GM12878 (cell line): ENCODE data around the gene UNC45B. TPM values are rescaled to one million over a fixed set of nuclear protein-coding genes. Genes with fewer than 3 reads are reported as not detected.

Experiments
- CBFB ChIP-seq: IDR thresholded peaks from 2 replicates; pipeline ENCODE4 v1.6.1; 2016; ENCODE audit warnings: antibody characterized with exemption, low read depth
- FOS ChIP-seq: IDR thresholded peaks from 3 replicates; pipeline ENCODE4 v1.6.1; 2011; ENCODE audit warnings: borderline replicate concordance; ENCODE audit not compliant: insufficient read length; ENCODE audit errors: extremely low read depth
- GABPA ChIP-seq: IDR thresholded peaks from 2 replicates; pipeline ENCODE4 v1.6.1; 2014; ENCODE audit warnings: antibody characterized with exemption, low read depth, mild to moderate bottlenecking, inconsistent platforms
- IRF4 ChIP-seq: IDR thresholded peaks from 2 replicates; pipeline ENCODE4 v1.6.1; 2011; ENCODE audit warnings: low read depth, low read length
- MTA2 ChIP-seq: fragments of 450-650 bp; IDR thresholded peaks from 2 replicates; pipeline ENCODE4 v1.6.1; 2016; ENCODE audit warnings: low read depth, mild to moderate bottlenecking, moderate library complexity
- MXI1 ChIP-seq: fragments of 150-350 bp; IDR thresholded peaks from 2 replicates; pipeline ENCODE4 v1.6.1; 2011; ENCODE audit warnings: low read depth, mild to moderate bottlenecking, inconsistent platforms, low read length, improper control_type of control experiment
- RAD21 ChIP-seq: IDR thresholded peaks from 2 replicates; pipeline ENCODE4 v1.6.1; 2011; ENCODE audit warnings: mild to moderate bottlenecking, low read depth, low read length, moderate library complexity; ENCODE audit not compliant: insufficient read depth
- RUNX3 ChIP-seq: IDR thresholded peaks from 2 replicates; pipeline ENCODE4 v1.6.1; 2012; ENCODE audit warnings: low read length, inconsistent platforms
- SPI1 ChIP-seq: IDR thresholded peaks from 2 replicates; pipeline ENCODE4 v1.6.1; 2011; ENCODE audit warnings: low read depth, mild to moderate bottlenecking, low read length, moderate library complexity, borderline replicate concordance; ENCODE audit not compliant: insufficient read depth
- TCF7 ChIP-seq: IDR thresholded peaks from 2 replicates; pipeline ENCODE4 v1.6.1; 2014; ENCODE audit warnings: antibody characterized with exemption, borderline replicate concordance
- WRNIP1 ChIP-seq: IDR thresholded peaks from 2 replicates; pipeline ENCODE4 v1.6.1; 2011; ENCODE audit warnings: low read depth, low read length, improper control_type of control experiment, borderline replicate concordance
- ZNF207 ChIP-seq: fragments of 450-650 bp; IDR thresholded peaks from 2 replicates; pipeline ENCODE4 v1.6.1; 2014; ENCODE audit warnings: antibody characterized with exemption, mild to moderate bottlenecking, borderline replicate concordance
- polyA plus RNA-seq, 11 experiments: library from polyadenylated mRNA; depleted of rRNA in 4 of 11; unstranded in 6 of 11; stranded (reverse) in 5 of 11; fragments of >200 nt; fragmentation: Nextera tagmentation in 4 of 11; fragmentation: Illumina TruSeq in 1 of 11; extraction: Ambion mirVana in 4 of 11; extraction: Trizol in 1 of 11; gene quantifications; 1 replicate in 1 of 11; 2 replicates in 10 of 11; pipeline versions ENCODE4 v1.2.1 to v1.2.3, GENCODE V29; 2011 to 2016; ENCODE audit warnings: inconsistent platforms in 2 of 11, missing spikeins in 2 of 11, low read depth in 1 of 11
- total RNA-seq, 4 experiments: library from RNA; depleted of rRNA in 3 of 4; stranded (reverse); fragments of >200 nt in 3 of 4; fragmentation: Illumina TruSeq in 1 of 4; extraction: Trizol in 1 of 4; gene quantifications; 2 replicates each; pipeline versions ENCODE4 v1.2.1 to v1.2.3, GENCODE V29; 2013 to 2021
- TF ChIP-seq, protein P1 (sequence below): fragments of 150-350 bp; IDR thresholded peaks from 2 replicates; pipeline ENCODE4 v1.6.1; 2014; ENCODE audit warnings: mild to moderate bottlenecking, low read depth, low read length
- TF ChIP-seq, protein P2 (sequence below): IDR thresholded peaks from 2 replicates; pipeline ENCODE4 v1.6.1; 2012; ENCODE audit warnings: low read depth, low read length, improper control_type of control experiment
- TF ChIP-seq, protein P3 (sequence below): fragments of 450-650 bp; IDR thresholded peaks from 2 replicates; pipeline ENCODE4 v1.6.1; 2017; ENCODE audit warnings: mild to moderate bottlenecking
- TF ChIP-seq, protein P4 (sequence below): fragments of 450-650 bp; IDR thresholded peaks from 2 replicates; pipeline ENCODE4 v1.6.1; 2017; ENCODE audit warnings: low read depth, mild to moderate bottlenecking, moderate library complexity
- TF ChIP-seq, protein P5 (sequence below): IDR thresholded peaks from 2 replicates; pipeline ENCODE4 v1.6.1; 2012; ENCODE audit warnings: low read length, inconsistent platforms
- TF ChIP-seq, protein P6 (sequence below): fragments of 450-650 bp; formaldehyde crosslinking; IDR thresholded peaks from 2 replicates; pipeline ENCODE4 v1.5.0; 2022; ENCODE audit warnings: mild to moderate bottlenecking, missing genetic modification characterization

The UNC45B gene
- total and polyA plus RNA-seq, 10 of the 15 experiments (the other 5 are each of a cell fraction or from before 2014, with no cell fraction given), result 0.03 TPM; not detected in 9

DNA sequence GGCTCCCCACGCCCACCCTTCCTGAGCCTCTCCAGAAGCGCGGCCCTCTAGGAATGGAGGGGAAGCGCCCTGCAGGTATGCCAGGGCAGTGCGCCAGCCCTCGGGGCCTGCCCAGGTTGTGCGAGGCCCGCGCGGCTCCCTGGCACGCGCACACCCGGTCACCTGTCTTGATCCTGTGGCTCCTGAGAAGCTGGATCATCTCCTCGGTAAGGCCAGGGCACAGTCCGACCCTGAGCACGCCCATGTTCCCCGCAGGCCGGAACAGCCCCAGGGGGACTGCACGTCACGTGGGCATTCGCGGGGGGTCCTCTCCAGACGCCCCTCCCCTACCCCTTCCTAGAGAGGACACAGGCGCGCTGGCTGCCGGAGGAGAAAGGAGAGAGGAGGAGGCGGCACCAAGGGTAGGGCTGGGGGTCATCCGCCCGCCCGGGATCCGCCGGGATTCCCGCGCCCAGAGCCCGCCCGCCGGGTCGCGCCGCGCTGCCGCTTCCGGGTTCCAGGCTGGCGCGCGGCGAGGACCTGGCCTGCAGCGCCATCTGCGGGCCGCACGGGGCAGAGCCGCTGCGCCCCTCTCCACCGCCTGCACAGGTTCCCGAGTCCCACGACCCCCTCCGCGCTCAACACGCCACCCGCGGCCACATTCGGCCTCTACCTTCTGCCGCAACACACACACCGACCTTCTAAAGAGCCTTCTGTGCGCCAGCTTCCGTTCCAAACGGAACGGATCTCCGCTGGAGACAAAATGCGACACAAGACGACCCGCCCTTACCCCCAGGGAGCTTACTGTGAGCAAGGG lies 28.0 kb upstream of the UNC45B start, which contains the start of gene RAD51D (continued):
- TF ChIP-seq, protein P1, sequence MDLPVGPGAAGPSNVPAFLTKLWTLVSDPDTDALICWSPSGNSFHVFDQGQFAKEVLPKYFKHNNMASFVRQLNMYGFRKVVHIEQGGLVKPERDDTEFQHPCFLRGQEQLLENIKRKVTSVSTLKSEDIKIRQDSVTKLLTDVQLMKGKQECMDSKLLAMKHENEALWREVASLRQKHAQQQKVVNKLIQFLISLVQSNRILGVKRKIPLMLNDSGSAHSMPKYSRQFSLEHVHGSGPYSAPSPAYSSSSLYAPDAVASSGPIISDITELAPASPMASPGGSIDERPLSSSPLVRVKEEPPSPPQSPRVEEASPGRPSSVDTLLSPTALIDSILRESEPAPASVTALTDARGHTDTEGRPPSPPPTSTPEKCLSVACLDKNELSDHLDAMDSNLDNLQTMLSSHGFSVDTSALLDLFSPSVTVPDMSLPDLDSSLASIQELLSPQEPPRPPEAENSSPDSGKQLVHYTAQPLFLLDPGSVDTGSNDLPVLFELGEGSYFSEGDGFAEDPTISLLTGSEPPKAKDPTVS, result no peak
- TF ChIP-seq WRNIP1, result no peak
- TF ChIP-seq, protein P2, sequence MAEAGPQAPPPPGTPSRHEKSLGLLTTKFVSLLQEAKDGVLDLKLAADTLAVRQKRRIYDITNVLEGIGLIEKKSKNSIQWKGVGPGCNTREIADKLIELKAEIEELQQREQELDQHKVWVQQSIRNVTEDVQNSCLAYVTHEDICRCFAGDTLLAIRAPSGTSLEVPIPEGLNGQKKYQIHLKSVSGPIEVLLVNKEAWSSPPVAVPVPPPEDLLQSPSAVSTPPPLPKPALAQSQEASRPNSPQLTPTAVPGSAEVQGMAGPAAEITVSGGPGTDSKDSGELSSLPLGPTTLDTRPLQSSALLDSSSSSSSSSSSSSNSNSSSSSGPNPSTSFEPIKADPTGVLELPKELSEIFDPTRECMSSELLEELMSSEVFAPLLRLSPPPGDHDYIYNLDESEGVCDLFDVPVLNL, result peak; percentile 66; the same call in 1 of the 2 replicates
- no peak for TF ChIP-seq TCF7
- TF ChIP-seq, protein P3, sequence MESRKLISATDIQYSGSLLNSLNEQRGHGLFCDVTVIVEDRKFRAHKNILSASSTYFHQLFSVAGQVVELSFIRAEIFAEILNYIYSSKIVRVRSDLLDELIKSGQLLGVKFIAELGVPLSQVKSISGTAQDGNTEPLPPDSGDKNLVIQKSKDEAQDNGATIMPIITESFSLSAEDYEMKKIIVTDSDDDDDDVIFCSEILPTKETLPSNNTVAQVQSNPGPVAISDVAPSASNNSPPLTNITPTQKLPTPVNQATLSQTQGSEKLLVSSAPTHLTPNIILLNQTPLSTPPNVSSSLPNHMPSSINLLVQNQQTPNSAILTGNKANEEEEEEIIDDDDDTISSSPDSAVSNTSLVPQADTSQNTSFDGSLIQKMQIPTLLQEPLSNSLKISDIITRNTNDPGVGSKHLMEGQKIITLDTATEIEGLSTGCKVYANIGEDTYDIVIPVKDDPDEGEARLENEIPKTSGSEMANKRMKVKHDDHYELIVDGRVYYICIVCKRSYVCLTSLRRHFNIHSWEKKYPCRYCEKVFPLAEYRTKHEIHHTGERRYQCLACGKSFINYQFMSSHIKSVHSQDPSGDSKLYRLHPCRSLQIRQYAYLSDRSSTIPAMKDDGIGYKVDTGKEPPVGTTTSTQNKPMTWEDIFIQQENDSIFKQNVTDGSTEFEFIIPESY, result no peak
- 0 out of 2 replicates have a peak, but pooled peaks have one; percentile 83 for TF ChIP-seq ZNF207
- TF ChIP-seq RAD21, result peak; percentile 83
- no peak for TF ChIP-seq CBFB
- no peak for TF ChIP-seq MTA2
- TF ChIP-seq IRF4, result no peak; the same call in 1 of the 2 replicates
- peak; percentile 86 for TF ChIP-seq MXI1
- TF ChIP-seq, protein P4, sequence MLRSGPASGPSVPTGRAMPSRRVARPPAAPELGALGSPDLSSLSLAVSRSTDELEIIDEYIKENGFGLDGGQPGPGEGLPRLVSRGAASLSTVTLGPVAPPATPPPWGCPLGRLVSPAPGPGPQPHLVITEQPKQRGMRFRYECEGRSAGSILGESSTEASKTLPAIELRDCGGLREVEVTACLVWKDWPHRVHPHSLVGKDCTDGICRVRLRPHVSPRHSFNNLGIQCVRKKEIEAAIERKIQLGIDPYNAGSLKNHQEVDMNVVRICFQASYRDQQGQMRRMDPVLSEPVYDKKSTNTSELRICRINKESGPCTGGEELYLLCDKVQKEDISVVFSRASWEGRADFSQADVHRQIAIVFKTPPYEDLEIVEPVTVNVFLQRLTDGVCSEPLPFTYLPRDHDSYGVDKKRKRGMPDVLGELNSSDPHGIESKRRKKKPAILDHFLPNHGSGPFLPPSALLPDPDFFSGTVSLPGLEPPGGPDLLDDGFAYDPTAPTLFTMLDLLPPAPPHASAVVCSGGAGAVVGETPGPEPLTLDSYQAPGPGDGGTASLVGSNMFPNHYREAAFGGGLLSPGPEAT, result no peak
- TF ChIP-seq, protein P5, sequence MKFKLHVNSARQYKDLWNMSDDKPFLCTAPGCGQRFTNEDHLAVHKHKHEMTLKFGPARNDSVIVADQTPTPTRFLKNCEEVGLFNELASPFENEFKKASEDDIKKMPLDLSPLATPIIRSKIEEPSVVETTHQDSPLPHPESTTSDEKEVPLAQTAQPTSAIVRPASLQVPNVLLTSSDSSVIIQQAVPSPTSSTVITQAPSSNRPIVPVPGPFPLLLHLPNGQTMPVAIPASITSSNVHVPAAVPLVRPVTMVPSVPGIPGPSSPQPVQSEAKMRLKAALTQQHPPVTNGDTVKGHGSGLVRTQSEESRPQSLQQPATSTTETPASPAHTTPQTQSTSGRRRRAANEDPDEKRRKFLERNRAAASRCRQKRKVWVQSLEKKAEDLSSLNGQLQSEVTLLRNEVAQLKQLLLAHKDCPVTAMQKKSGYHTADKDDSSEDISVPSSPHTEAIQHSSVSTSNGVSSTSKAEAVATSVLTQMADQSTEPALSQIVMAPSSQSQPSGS, result no peak
- no peak for TF ChIP-seq FOS
- TF ChIP-seq, protein P6, sequence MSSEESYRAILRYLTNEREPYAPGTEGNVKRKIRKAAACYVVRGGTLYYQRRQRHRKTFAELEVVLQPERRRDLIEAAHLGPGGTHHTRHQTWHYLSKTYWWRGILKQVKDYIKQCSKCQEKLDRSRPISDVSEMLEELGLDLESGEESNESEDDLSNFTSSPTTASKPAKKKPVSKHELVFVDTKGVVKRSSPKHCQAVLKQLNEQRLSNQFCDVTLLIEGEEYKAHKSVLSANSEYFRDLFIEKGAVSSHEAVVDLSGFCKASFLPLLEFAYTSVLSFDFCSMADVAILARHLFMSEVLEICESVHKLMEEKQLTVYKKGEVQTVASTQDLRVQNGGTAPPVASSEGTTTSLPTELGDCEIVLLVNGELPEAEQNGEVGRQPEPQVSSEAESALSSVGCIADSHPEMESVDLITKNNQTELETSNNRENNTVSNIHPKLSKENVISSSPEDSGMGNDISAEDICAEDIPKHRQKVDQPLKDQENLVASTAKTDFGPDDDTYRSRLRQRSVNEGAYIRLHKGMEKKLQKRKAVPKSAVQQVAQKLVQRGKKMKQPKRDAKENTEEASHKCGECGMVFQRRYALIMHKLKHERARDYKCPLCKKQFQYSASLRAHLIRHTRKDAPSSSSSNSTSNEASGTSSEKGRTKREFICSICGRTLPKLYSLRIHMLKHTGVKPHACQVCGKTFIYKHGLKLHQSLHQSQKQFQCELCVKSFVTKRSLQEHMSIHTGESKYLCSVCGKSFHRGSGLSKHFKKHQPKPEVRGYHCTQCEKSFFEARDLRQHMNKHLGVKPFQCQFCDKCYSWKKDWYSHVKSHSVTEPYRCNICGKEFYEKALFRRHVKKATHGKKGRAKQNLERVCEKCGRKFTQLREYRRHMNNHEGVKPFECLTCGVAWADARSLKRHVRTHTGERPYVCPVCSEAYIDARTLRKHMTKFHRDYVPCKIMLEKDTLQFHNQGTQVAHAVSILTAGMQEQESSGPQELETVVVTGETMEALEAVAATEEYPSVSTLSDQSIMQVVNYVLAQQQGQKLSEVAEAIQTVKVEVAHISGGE (CRISPR knock-in tag), result no peak
- peak; percentile 32; the same call in 1 of the 2 replicates for TF ChIP-seq RUNX3
- TF ChIP-seq GABPA, result no peak
- no peak for TF ChIP-seq SPI1
